IMR-90 (cell line): ENCODE data around the gene SERPINF2. TPM values are rescaled to one million over a fixed set of nuclear protein-coding genes. Genes with fewer than 3 reads are reported as not detected.
A peak's percentile ranks its signal among the peaks of the same experiment; 100 is the strongest.

Experiments
- ATAC-seq: fragments of 200-7000 bp; cut with Tn5 transposase; 2 replicates; pipeline ENCODE4 v1.9.1; 2020; ENCODE audit warnings: low read depth, mild to moderate bottlenecking, moderate library complexity
- BruUV-seq: library from RNA; stranded (reverse); fragments of 400-500 nt; replicated peaks from 2 replicates; lab custom pipeline; 2021; lab: Mats Ljungman, UMichigan
- CTCF ChIA-PET: fragments of 300-600 bp; formaldehyde crosslinking; extraction: SDS; loops from one replicate; lab custom pipeline; 2021; ENCODE audit warnings: antibody characterized with exemption; lab: Yijun Ruan, JAX
- POLR2A ChIA-PET: fragments of 300-600 bp; sonication (Branson Sonifier 250); formaldehyde crosslinking; loops from one replicate; lab custom pipeline; 2022; ENCODE audit warnings: antibody characterized with exemption; ENCODE audit not compliant: unreplicated experiment; lab: Charles Lee
- DNase-seq: peaks from one replicate; pipeline ENCODE4 v3.0.0; 2013
- H2AFZ ChIP-seq: replicated peaks from 2 replicates; pipeline ENCODE3; 2013; ENCODE audit warnings: low read length, mild to moderate bottlenecking; ENCODE audit not compliant: poor library complexity
- H2AK5ac ChIP-seq: 2 replicates; pipeline ENCODE4 v1.6.1; 2013; ENCODE audit warnings: low read depth, low read length, inconsistent platforms
- H2AK9ac ChIP-seq: replicated peaks from 2 replicates; pipeline ENCODE3; 2013; ENCODE audit warnings: mild to moderate bottlenecking, low read depth, low read length, moderate library complexity; ENCODE audit not compliant: poor library complexity
- H2BK120ac ChIP-seq: 2 replicates; pipeline ENCODE4 v1.6.1; 2013; ENCODE audit warnings: low read depth, low read length, inconsistent platforms
- H2BK15ac ChIP-seq: 3 replicates; pipeline ENCODE4 v1.6.1; 2013; ENCODE audit warnings: low read depth, low read length, inconsistent platforms
- H2BK20ac ChIP-seq: 2 replicates; pipeline ENCODE4 v1.6.1; 2013; ENCODE audit warnings: low read depth, mild to moderate bottlenecking, inconsistent platforms, low read length, moderate library complexity
- H2BK5ac ChIP-seq: 2 replicates; pipeline ENCODE4 v1.6.1; 2013; ENCODE audit warnings: mild to moderate bottlenecking, low read depth, low read length, inconsistent platforms; ENCODE audit not compliant: poor library complexity, severe bottlenecking
- H3K14ac ChIP-seq: replicated peaks from 2 replicates; pipeline ENCODE4 v1.6.1; 2013; ENCODE audit warnings: low read depth, low read length, inconsistent platforms
- H3K18ac ChIP-seq: 2 replicates; pipeline ENCODE4 v1.6.1; 2013; ENCODE audit warnings: low read depth, low read length, control low read depth
- H3K23ac ChIP-seq: 2 replicates; pipeline ENCODE4 v1.6.1; 2013; ENCODE audit warnings: low read depth, low read length, inconsistent platforms
- H3K27ac ChIP-seq: 2 replicates; pipeline ENCODE4 v1.5.1; 2013; ENCODE audit warnings: mild to moderate bottlenecking, control low read depth, low read length; ENCODE audit not compliant: insufficient read depth
- H3K27me3 ChIP-seq: 2 replicates; pipeline ENCODE4 v1.6.1; 2013; ENCODE audit warnings: low read length; ENCODE audit not compliant: control insufficient read depth, insufficient read depth
- H3K36me3 ChIP-seq: 2 replicates; pipeline ENCODE4 v1.6.1; 2013; ENCODE audit warnings: low read length, mixed read lengths; ENCODE audit not compliant: control insufficient read depth, insufficient read depth
- H3K4ac ChIP-seq: 2 replicates; pipeline ENCODE4 v1.6.1; 2013; ENCODE audit warnings: low read depth, low read length, inconsistent platforms
- H3K4me1 ChIP-seq: 2 replicates; pipeline ENCODE4 v1.6.1; 2013; ENCODE audit warnings: low read length, mixed read lengths; ENCODE audit not compliant: control insufficient read depth, insufficient read depth
- H3K4me2 ChIP-seq: 2 replicates; pipeline ENCODE4 v1.6.1; 2013; ENCODE audit warnings: low read depth, mild to moderate bottlenecking, control low read depth, low read length, moderate library complexity
- H3K4me3 ChIP-seq: 2 replicates; pipeline ENCODE4 v1.5.1; 2013; ENCODE audit warnings: low read depth, mild to moderate bottlenecking, control low read depth, low read length, moderate library complexity; ENCODE audit not compliant: insufficient read depth
- H3K56ac ChIP-seq: 2 replicates; pipeline ENCODE4 v1.6.1; 2013; ENCODE audit warnings: low read length, inconsistent platforms; ENCODE audit not compliant: insufficient read depth; ENCODE audit errors: extremely low read depth
- H3K79me1 ChIP-seq, 2 experiments: 2 replicates each; pipeline ENCODE4 v1.6.1; 2013; ENCODE audit warnings: low read length in 2 of 2, inconsistent platforms in 1 of 2, low read depth in 1 of 2
- H3K9ac ChIP-seq: 2 replicates; pipeline ENCODE4 v1.6.1; 2013; ENCODE audit warnings: low read depth, low read length, control low read depth
- H3K9me1 ChIP-seq: 2 replicates; pipeline ENCODE4 v1.6.1; 2013; ENCODE audit warnings: low read length, inconsistent platforms; ENCODE audit not compliant: insufficient read depth
- H3K9me3 ChIP-seq: 2 replicates; pipeline ENCODE4 v1.6.1; 2013; ENCODE audit warnings: low read length; ENCODE audit not compliant: control insufficient read depth, insufficient read depth
- H4K20me1 ChIP-seq: 2 replicates; pipeline ENCODE4 v1.6.1; 2013; ENCODE audit warnings: low read length, inconsistent platforms; ENCODE audit not compliant: insufficient read depth
- H4K5ac ChIP-seq: 2 replicates; pipeline ENCODE4 v1.6.1; 2013; ENCODE audit warnings: mild to moderate bottlenecking, low read depth, low read length, control low read depth
- H4K8ac ChIP-seq, 2 experiments: 2 replicates each; pipeline ENCODE4 v1.6.1; 2013; ENCODE audit warnings: low read depth in 2 of 2, low read length in 2 of 2, control low read depth in 1 of 2, inconsistent platforms in 1 of 2
- H4K91ac ChIP-seq: 2 replicates; pipeline ENCODE4 v1.6.1; 2013; ENCODE audit warnings: low read depth, low read length, inconsistent platforms; ENCODE audit not compliant: insufficient read depth
- CEBPB ChIP-seq: IDR thresholded peaks from 2 replicates; pipeline ENCODE4 v1.6.1; 2012; ENCODE audit warnings: low read depth, low read length, improper control_type of control experiment
- NFE2L2 ChIP-seq: fragments of 150-350 bp; IDR thresholded peaks from 2 replicates; pipeline ENCODE4 v1.6.1; 2016; ENCODE audit warnings: low read depth, mild to moderate bottlenecking, low read length
- RAD21 ChIP-seq: IDR thresholded peaks from 2 replicates; pipeline ENCODE4 v1.6.1; 2012; ENCODE audit warnings: low read length, improper control_type of control experiment
- RFX5 ChIP-seq: IDR thresholded peaks from 2 replicates; pipeline ENCODE4 v1.8.0; 2012; ENCODE audit warnings: low read depth, mild to moderate bottlenecking, low read length, moderate library complexity
- WGBS, 2 experiments: methylation state at CpG; one replicate each; pipeline versions ENCODE4 v1.1.5 to v1.1.7; 2013; ENCODE audit warnings: missing lambda C conversion rate in 2 of 2; ENCODE audit not compliant: insufficient read length in 1 of 2; ENCODE audit errors: extremely low coverage in 2 of 2; 5-methylcytosine and 5-hydroxymethylcytosine counted together
- dilution Hi-C: fragments of 300-500 bp; cut with HindIII; formaldehyde crosslinking; loops from one replicate; pipeline ENCODE4 v1.14.3; 2018; ENCODE audit warnings: low sequenced_read_pairs; ENCODE audit not compliant: unreplicated experiment
- in situ Hi-C: fragments of 300-500 bp; cut with MboI; formaldehyde crosslinking; loops from 3 replicates; pipeline ENCODE4 v1.14.3; 2019; ENCODE audit warnings: low sequenced_read_pairs, inconsistent platforms, mixed read lengths
- intact Hi-C: fragments of 100-400 bp; cut with micrococcal nuclease; formaldehyde crosslinking; loops from 2 replicates; pipeline ENCODE4 v1.10.0; 2022
- polyA plus RNA-seq, 3 experiments: library from polyadenylated mRNA; depleted of rRNA; stranded (reverse); fragments of >200 nt; gene quantifications; 2 replicates each; pipeline ENCODE4 v1.2.3, GENCODE V29; 2012; ENCODE audit warnings: low replicate concordance in 1 of 3
- total RNA-seq: library from RNA; depleted of rRNA; stranded (reverse); fragments of >200 nt; gene quantifications from 2 replicates; pipeline ENCODE4 v1.2.3, GENCODE V29; 2012
- TF ChIP-seq, protein P1 (sequence below): fragments of 150-350 bp; IDR thresholded peaks from 2 replicates; pipeline ENCODE4 v1.6.1; 2016; ENCODE audit warnings: low read depth, mild to moderate bottlenecking, low read length, moderate library complexity, borderline replicate concordance

Gene SERPINF2
- total and polyA plus RNA-seq, 2 of the 4 experiments (the other 2 are of a cell fraction), result not detected

DNA sequence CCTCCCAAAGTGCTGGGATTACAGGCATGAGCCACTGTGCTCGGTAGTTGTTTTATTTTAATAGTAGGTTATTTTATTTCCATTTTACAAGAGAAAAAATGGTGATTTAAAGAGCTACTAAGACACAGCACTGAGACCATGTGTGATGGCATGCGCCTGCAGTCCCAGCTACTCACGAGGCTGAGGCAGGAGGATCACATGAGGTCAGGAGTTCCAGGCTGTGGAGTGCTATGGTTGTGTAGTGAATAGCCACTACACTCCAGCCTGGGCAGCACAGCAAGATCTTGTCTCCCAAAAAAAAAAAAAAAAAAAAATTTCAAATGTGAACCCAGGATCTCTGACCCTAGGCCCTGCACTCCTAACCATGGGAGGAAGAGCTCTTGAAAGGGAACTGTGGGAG, 22.9 kb downstream of the SERPINF2 start:
- Histone ChIP-seq H3K27me3 (no peaks in the 10 kb centered on the region), H2BK120ac (0 out of 2 replicates have a peak overlapping the region, but pooled peaks have one; percentile 38), H2AK9ac (no peak overlapping the region), H2AK5ac (peak overlapping the region; percentile 53; the same call in 1 of the 2 replicates), H4K8ac (no peak overlapping the region), H4K20me1 (no peaks in the 10 kb centered on the region), H3K23ac (no peak overlapping the region), H3K4me2 (no peak overlapping the region), H3K18ac (no peak overlapping the region), H2AFZ (no peak overlapping the region), H4K91ac (no peak overlapping the region), H3K56ac (no peak overlapping the region), H2BK5ac (no peak overlapping the region), H3K9me1 (peaks cover 9% of the 10 kb centered on the region), H4K5ac (no peak overlapping the region), H2BK15ac (no peak overlapping the region), H2BK20ac (no peak overlapping the region), H3K27ac (no peak overlapping the region), H3K4ac (0 out of 2 replicates have a peak overlapping the region, but pooled peaks have one; percentile 29), H3K9me3 (no peaks in the 10 kb centered on the region), H3K4me3 (no peak overlapping the region), H3K79me1 (no peaks in the 10 kb centered on the region), H3K4me1 (peaks cover 21% of the 10 kb centered on the region), H3K9ac (no peak overlapping the region), H3K14ac (no peak overlapping the region), H3K36me3 (peaks cover 3% of the 10 kb centered on the region; the same call in 1 of the 2 replicates)
- intact Hi-C loops (no loop called here), in situ Hi-C loops (no loop called here), dilution Hi-C loops (no loop called here)
- CTCF ChIA-PET, result no interaction called here
- TF ChIP-seq RAD21 (no peak), RFX5 (no peak), CEBPB (no peak), NFE2L2 (no peak)
- TF ChIP-seq, protein P1, sequence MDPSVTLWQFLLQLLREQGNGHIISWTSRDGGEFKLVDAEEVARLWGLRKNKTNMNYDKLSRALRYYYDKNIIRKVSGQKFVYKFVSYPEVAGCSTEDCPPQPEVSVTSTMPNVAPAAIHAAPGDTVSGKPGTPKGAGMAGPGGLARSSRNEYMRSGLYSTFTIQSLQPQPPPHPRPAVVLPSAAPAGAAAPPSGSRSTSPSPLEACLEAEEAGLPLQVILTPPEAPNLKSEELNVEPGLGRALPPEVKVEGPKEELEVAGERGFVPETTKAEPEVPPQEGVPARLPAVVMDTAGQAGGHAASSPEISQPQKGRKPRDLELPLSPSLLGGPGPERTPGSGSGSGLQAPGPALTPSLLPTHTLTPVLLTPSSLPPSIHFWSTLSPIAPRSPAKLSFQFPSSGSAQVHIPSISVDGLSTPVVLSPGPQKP, result no peak
- WGBS, 2 experiments, result no CpG with 5 or more reads among the region's 3 CpGs
- BruUV-seq, result no TSS peak
- DNase-seq, result no peak
- no peak for ATAC-seq
- POLR2A ChIA-PET, result no interaction called here
